HG03342 (cell line): Measurements from ENCODE around the gene UBE2E2.
A peak's percentile ranks its signal among the peaks of the same experiment; 100 is the strongest.

Experiments
- ATAC-seq: cut with Tn5 transposase; IDR thresholded peaks from one replicate; pipeline ENCODE4 v1.9.1; 2021; ENCODE audit warnings: mild to moderate bottlenecking, moderate library complexity; ENCODE audit not compliant: unreplicated experiment

UBE2E2 gene

DNA sequence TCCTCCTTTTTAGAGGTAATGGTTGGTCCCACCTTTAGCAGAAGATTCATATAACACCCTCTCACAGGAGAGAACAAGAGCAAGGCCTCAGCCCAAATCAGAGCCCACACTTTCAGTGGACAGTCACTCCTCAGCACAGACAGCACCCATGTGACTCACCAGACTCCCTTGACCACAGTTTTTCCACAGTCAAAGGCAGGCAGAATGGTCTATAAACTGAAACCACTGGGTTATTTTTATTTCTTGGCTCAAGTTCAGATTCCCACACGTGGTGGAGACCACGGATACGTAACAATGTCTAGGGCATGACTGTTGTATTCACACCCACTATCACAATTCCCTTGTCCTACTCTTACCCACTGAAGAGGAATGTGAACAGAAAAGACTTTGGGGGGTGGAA lies 364.8 kb downstream of the UBE2E2 start:
- no peak for ATAC-seq

DNA sequence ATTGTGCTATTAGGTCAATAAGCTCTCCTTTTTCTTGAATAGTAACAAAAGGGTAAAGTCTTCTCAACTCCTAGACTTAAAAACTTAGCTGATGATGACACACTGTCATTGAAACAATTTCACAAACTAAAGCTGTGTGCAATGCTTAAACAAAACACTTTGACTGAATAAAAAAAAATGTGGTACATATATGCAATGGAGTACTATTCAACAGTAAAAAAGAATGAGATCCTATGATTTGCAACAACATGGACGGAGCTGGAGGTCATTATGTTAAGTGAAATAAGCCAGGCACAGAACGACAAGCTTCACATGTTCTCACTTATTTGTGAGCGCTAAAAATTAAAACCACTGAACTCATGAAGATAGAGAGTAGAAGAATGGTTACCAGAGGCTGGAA lies 370.7 kb downstream of the UBE2E2 start:
- no peak for ATAC-seq

DNA sequence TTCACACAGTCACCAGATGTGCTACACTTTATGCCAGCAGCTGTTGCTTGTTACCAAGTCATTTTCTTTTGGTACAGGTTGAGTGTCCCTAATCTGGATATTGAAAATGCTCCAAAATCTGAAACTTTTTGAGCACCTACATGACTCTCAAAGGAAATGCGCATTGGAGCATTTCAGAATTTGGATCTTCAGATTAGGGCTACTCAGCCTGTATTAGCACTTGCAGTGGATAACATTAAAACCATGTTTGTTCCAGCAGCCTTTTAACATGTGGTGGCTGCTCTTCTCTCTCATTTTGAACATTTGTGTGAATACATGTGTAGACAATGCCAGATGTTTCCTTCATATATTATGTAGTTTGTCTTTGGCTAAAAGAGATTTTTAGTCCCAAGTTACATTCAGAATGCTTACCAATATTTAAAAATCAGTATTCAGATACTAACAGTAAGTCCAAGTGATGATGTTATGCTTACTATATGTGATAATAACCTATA lies 371.7 kb downstream of the UBE2E2 start:
- ATAC-seq, result no peak

- no peak for ATAC-seq
These were observed 372.6 kb downstream of the UBE2E2 start for GRCh38 chr3:23575697-23576096.

- no peak for ATAC-seq
These were observed 373.3 kb downstream of the UBE2E2 start for GRCh38 chr3:23576379-23576959.

- ATAC-seq, result no peak
These were observed 377.1 kb downstream of the UBE2E2 start for GRCh38 chr3:23580096-23580713.

DNA sequence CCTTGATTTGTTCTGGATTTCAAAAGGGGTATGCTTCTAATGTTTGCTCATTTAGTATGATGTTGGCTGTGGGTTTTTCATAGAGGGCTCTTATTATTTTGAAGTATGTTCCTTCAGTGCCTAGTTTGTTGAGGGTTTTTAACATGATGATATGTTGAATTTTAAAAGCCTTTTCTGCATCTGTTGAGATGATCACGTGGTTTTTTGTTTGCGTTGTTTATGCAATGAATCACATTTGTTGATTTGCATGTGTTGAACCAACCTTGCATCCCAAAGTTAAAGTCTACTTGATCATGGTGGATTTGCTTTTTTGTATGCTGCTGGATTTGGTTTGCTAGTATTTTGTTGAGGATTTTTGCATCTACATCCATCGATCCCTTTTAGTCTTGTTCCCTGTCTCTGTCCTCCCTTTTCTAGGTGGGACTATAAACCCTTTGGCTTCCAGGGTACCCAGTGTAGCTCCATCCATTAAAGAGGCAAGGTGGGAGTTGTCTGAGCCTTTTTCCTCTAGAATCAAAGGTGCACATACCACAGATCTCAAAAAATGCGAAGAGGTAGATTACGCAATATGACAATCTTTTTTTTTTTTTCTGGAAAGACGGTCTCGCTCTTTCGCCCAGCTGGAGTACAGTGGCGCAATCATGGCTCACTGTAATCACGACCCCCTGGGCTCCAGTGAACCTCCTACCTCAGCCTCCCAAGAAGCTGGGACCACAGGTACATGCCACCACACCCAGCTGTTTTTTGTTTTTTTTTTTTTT lies 381.0 kb downstream of the UBE2E2 start:
- no peak for ATAC-seq

DNA sequence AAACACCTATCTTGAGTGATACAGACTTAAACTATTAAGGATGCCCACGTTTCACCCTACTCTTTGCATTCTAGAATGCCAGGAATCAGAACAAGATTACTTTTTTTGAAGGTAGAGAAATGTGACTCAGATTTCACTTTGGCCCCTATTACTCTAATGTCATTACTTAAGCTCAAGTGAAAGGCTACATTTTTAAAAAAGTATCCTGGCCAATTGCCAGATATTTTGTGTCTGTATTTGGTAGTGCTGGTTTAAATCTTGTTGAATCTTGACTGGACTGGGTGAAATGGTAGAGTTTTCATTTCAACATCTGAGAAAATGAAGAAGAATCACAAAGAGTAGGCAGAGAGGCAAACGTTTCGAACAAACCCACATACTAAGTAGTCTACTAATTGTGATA lies 384.4 kb downstream of the UBE2E2 start:
- ATAC-seq, result no peak

DNA sequence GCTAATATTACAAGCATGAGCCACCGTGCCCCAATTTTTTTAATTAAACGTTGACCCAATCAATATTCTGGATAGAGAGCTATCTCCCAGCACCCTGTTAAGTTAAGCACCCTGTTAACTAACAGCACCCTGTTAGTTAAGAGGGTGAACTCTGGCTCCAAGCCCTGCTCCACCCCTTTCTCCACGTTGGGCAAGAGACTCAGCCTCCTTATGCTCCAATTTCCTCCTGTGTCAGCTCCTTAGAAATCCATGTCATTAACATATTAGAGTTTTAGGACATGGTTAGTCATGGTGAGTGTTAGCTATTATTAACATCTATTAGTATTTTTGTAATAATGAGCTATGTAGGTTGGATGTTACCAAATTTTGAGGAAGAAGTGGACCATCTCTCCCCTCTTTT lies 385.4 kb downstream of the UBE2E2 start:
- ATAC-seq, result no peak

DNA sequence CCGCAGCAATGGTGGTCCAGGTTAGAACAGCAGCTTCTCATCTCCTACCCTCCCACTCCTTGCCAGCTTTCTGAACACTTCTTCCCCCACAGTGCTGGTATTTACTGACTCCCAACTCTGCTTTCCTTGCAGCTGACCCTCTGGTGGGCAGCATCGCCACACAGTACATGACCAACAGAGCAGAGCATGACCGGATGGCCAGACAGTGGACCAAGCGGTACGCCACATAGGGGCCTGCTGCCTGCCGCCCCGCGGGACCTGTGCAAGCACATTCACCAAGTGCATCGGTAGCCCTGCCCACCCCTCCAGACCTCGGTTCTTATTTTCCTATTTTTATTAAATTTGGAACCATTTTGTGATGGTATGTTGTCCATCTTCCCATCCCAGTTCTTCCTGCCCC lies 386.5 kb downstream of the UBE2E2 start:
- no peak for ATAC-seq

GRCh38 chr3:23590424-23591273 lies 387.5 kb downstream of the UBE2E2 start:
- ATAC-seq, result peak; percentile 72

GRCh38 chr3:23591374-23591773 lies 388.2 kb downstream of the UBE2E2 start:
- ATAC-seq, result no peak

GRCh38 chr3:23592961-23593931 lies 390.1 kb downstream of the UBE2E2 start:
- peak; percentile 74 for ATAC-seq

- no peak for ATAC-seq
These were observed 390.9 kb downstream of the UBE2E2 start for GRCh38 chr3:23594066-23594465.

GRCh38 chr3:23594894-23595670 lies 392.0 kb downstream of the UBE2E2 start:
- no peak for ATAC-seq

DNA sequence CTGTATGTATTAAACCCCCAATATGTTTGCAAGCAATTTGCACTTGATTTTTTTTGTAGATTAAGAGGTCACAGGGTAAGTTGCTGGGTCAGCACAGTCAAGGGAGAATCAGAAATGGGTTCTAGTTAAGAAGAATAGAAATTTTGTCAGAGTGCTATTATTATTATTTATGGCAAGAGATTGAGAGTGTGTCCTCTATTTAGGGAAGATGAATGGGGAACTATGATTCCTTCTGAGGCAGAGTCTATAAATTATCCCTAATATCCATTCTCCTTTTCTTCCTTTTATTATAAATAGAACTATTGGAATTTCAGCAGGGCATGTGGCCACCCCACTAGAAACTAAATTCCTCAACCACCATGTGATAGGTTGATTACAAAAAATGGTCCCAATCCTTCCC lies 392.7 kb downstream of the UBE2E2 start:
- no peak for ATAC-seq

- ATAC-seq, result no peak
These were observed 397.2 kb downstream of the UBE2E2 start for GRCh38 chr3:23600167-23600871.

- no peak for ATAC-seq
These were observed 398.1 kb downstream of the UBE2E2 start for GRCh38 chr3:23601091-23601822.
